MG63 (cell line): Measurements from ENCODE around the gene TMEM18. TPM values are rescaled to one million over a fixed set of nuclear protein-coding genes. Genes with fewer than 3 reads are reported as not detected.
"Not testable (repeated sequence)": the region's sequence is repeated elsewhere in the genome, so short reads cannot be mapped to it uniquely, and the experiment has no call there.

Experiments
- DNase-seq: peaks from one replicate; pipeline ENCODE4 v3.0.0-alpha.2; 2020
- H3K27me3 ChIP-seq: fragments of 250-450 bp; sonication (Bioruptor Pico); 2 replicates; pipeline ENCODE4 v1.5.1; 2020; ENCODE audit warnings: mild to moderate bottlenecking, moderate library complexity
- H3K36me3 ChIP-seq: fragments of 250-450 bp; sonication (Bioruptor Pico); 2 replicates; pipeline ENCODE4 v1.5.1; 2020; ENCODE audit warnings: mild to moderate bottlenecking, moderate library complexity
- H3K4me3 ChIP-seq: fragments of 250-450 bp; sonication (Bioruptor Pico); 2 replicates; pipeline ENCODE4 v1.5.1; 2020; ENCODE audit warnings: mild to moderate bottlenecking, moderate library complexity
- H3K9me3 ChIP-seq: fragments of 250-450 bp; sonication (Bioruptor Pico); 2 replicates; pipeline ENCODE4 v1.5.1; 2020; ENCODE audit warnings: mild to moderate bottlenecking, moderate library complexity
- total RNA-seq: library from RNA; depleted of rRNA; stranded (reverse); fragments of >200 nt; shearing (Covaris generic); gene quantifications from 2 replicates; pipeline ENCODE4 v1.2.3, GENCODE V29; 2014; ENCODE audit warnings: low replicate concordance; rRNA removed

Gene TMEM18
- total RNA-seq: 19.0 and 32.5 TPM in 2 replicates

- Histone ChIP-seq H3K27me3 (no peaks in the 10 kb centered on the region), H3K4me3 (peak within 1 kb of the TSS; percentile 76), H3K36me3 (peaks cover 8% of the 10 kb centered on the region), H3K9me3 (peaks cover 4% of the 10 kb centered on the region; the same call in 1 of the 2 replicates)
- DNase-seq: peak; percentile 91
Observed at GRCh38 chr2:677056-677958, at the start of gene TMEM18. Gene TMEM18 (minus strand): TSS chr2:677406. CDS start chr2:677345, 61 bp downstream.

- DNase-seq: no peak
- no peaks in the 10 kb centered on the region for H3K36me3 ChIP-seq
- no peak overlapping the region for H3K4me3 ChIP-seq
- H3K27me3 ChIP-seq: no peaks in the 10 kb centered on the region
- H3K9me3 ChIP-seq: no peaks in the 10 kb centered on the region
Observed at GRCh38 chr2:726169-726568, 49.0 kb upstream of the TMEM18 start.

- H3K36me3 ChIP-seq: no peaks in the 10 kb centered on the region
- no peaks in the 10 kb centered on the region for H3K9me3 ChIP-seq
- no peak overlapping the region for H3K4me3 ChIP-seq
- no peaks in the 10 kb centered on the region for H3K27me3 ChIP-seq
- DNase-seq: no peak
Observed at GRCh38 chr2:725468-725867, 48.3 kb upstream of the TMEM18 start.

- H3K4me3 ChIP-seq: no peak overlapping the region
- H3K36me3 ChIP-seq: no peaks in the 10 kb centered on the region
- no peak for DNase-seq
- H3K9me3 ChIP-seq: no peaks in the 10 kb centered on the region
- no peaks in the 10 kb centered on the region for H3K27me3 ChIP-seq
Observed at GRCh38 chr2:723761-724160, 46.6 kb upstream of the TMEM18 start.

DNA sequence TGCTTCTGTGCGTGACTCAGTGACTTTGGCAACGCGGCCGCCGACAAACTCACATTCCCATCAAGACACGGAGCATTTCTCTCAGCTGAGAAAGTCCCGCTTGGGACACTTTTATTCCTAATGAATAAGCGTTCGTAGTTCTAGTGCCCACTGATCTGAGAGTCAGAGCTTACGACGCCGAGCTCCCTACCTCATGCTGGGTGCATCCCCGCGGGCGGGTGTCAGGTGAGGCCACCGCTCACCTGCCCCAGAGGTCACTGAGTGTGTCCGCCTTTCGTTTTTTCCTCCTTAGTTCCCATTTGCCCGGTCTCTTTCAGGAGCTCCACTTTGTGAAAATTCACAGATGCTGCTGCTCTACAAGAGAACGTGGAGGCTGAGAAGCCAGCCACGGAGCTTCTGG is 43.6 kb upstream of the TMEM18 start:
- no peak for DNase-seq
- H3K27me3 ChIP-seq: no peaks in the 10 kb centered on the region
- H3K36me3 ChIP-seq: no peaks in the 10 kb centered on the region
- no peak overlapping the region for H3K4me3 ChIP-seq
- no peaks in the 10 kb centered on the region for H3K9me3 ChIP-seq

DNA sequence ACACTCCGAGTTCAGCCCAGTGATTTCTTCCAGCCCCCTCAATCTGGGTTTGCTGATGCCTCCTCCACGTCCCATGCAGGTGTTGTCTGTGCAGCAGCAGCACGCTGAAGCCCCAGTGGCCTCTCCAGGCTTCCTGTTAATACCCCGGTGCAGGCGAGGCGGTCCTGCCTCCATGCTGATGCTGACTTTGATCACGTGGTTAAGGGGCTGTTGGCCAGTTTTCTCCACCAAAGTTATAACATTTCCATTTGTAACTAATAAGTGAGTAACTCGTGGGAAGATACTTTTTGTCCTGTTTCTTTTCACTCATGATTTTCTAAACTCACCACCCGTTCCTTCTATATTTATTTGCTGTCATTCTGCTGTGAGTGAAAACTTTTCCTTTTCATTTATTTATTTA is 42.5 kb upstream of the TMEM18 start:
- Histone ChIP-seq H3K4me3 (no peak overlapping the region), H3K27me3 (no peaks in the 10 kb centered on the region), H3K36me3 (no peaks in the 10 kb centered on the region), H3K9me3 (no peaks in the 10 kb centered on the region)
- DNase-seq: no peak

GRCh38 chr2:719191-719590 is 42.0 kb upstream of the TMEM18 start:
- Histone ChIP-seq H3K27me3 (no peaks in the 10 kb centered on the region), H3K4me3 (no peak overlapping the region), H3K36me3 (no peaks in the 10 kb centered on the region), H3K9me3 (no peaks in the 10 kb centered on the region)
- no peak for DNase-seq

GRCh38 chr2:717661-718060 is 40.5 kb upstream of the TMEM18 start:
- H3K9me3 ChIP-seq: no peaks in the 10 kb centered on the region
- H3K27me3 ChIP-seq: no peaks in the 10 kb centered on the region
- H3K36me3 ChIP-seq: no peaks in the 10 kb centered on the region
- DNase-seq: no peak
- H3K4me3 ChIP-seq: no peak overlapping the region

- DNase-seq: no peak
- Histone ChIP-seq H3K4me3 (no peak overlapping the region), H3K36me3 (no peaks in the 10 kb centered on the region), H3K27me3 (no peaks in the 10 kb centered on the region), H3K9me3 (no peaks in the 10 kb centered on the region)
Observed at GRCh38 chr2:715854-716560, 38.8 kb upstream of the TMEM18 start.

DNA sequence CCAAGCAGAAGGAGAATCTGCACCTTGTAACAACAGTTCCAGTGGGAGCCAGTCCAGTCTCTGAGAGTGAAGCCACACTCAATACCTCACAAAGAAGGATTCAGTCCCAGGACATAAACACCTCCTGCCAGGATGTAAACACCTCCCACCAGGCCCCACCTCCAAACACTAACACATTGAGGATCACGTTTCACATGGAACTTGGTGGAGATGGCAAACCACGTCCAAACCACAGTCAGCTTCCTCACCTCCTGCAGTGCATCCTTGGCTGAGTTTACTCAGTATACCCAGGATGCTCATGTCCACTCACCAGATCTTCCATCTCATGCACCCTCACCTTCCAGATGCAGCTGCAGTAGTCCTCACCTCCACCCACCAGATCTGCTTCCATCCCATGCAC is 37.8 kb upstream of the TMEM18 start:
- DNase-seq: no peak
- no peaks in the 10 kb centered on the region for H3K36me3 ChIP-seq
- no peak overlapping the region for H3K4me3 ChIP-seq
- no peaks in the 10 kb centered on the region for H3K27me3 ChIP-seq
- no peaks in the 10 kb centered on the region for H3K9me3 ChIP-seq

- peak; percentile 35 for DNase-seq
- Histone ChIP-seq H3K9me3 (no peaks in the 10 kb centered on the region), H3K27me3 (no peaks in the 10 kb centered on the region), H3K36me3 (no peaks in the 10 kb centered on the region), H3K4me3 (no peak overlapping the region)
Observed at GRCh38 chr2:714005-714741, 37.0 kb upstream of the TMEM18 start.

GRCh38 chr2:710867-711665 is 33.9 kb upstream of the TMEM18 start:
- H3K9me3 ChIP-seq: no peaks in the 10 kb centered on the region
- H3K27me3 ChIP-seq: no peaks in the 10 kb centered on the region
- no peak for DNase-seq

GRCh38 chr2:709138-709765 is 32.0 kb upstream of the TMEM18 start:
- Histone ChIP-seq H3K36me3 (no peaks in the 10 kb centered on the region), H3K27me3 (no peaks in the 10 kb centered on the region), H3K9me3 (no peaks in the 10 kb centered on the region), H3K4me3 (no peak overlapping the region)
- no peak for DNase-seq

More at GRCh38 chr2:710867-711665, 33.9 kb upstream of the TMEM18 start:
- Histone ChIP-seq H3K4me3 (no peak overlapping the region), H3K36me3 (no peaks in the 10 kb centered on the region)

GRCh38 chr2:708667-709066 is 31.5 kb upstream of the TMEM18 start:
- Histone ChIP-seq H3K9me3 (no peaks in the 10 kb centered on the region), H3K4me3 (no peak overlapping the region), H3K27me3 (no peaks in the 10 kb centered on the region), H3K36me3 (no peaks in the 10 kb centered on the region)
- DNase-seq: no peak

- no peaks in the 10 kb centered on the region for H3K27me3 ChIP-seq
Observed at GRCh38 chr2:705971-706511, 28.8 kb upstream of the TMEM18 start.

DNA sequence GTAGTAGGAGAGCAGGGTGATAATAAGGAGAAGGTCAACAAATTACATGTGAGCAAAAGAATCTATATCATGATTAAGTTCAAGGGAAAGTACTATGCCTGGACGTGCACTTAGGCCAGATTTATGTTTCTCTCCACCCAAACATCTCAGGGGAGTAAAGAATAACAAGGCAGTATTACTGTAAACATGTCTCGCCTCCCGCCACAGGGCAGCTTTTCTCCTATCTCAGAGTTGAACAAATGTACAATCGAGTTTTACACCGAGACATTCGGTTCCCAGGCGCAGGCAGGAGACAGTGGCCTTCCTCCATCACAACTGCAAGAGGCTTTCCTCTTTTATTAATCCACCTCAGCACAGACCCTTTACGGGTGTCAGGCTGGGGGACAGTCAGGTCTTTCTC is 25.6 kb upstream of the TMEM18 start:
- not testable (repeated sequence) for DNase-seq, H3K36me3 ChIP-seq, H3K4me3 ChIP-seq, H3K27me3 ChIP-seq, H3K9me3 ChIP-seq

More at GRCh38 chr2:705971-706511, 28.8 kb upstream of the TMEM18 start:
- Histone ChIP-seq H3K9me3 (no peaks in the 10 kb centered on the region), H3K36me3 (no peaks in the 10 kb centered on the region), H3K4me3 (no peak overlapping the region)
- no peak for DNase-seq
